Measurements from ENCODE around the gene POR.

DNA sequence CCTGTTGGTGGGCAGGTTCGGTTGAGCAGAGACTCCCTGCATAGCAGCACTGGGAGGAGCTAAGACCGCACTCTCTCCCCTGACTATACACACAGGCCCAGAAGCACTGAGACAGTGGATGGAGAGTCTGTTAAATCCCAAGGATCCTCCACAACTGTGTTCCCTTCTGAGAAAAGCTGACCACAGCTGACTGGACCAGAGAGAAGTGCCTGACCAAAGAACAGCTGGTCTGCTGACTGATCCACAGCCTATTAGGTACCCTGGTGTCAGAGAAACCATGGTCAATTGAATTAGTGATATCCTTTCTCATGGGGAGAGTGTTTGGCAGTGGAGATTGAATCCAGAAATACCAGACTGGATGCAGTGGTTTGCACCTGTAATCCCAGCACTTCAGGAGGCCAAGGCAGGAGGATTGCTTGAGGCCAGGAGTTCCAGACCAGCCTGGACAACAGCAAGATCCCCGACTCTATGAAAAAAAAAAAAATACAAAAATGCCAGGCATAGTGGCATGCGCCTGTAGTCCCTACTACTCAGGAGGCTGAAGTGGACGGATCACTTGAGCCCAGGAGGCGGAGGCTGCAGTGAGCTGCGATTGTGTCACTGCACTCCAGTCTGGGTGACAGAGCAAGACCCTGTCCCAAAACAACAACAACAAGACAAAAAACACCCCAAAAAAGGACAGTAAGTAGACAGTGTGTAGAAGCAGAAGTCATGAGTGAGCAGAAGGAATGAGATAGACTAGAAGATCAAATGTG is 107.2 kb downstream of the POR start:
- TF ChIP-seq CTCF (IDR thresholded peaks at IDR 0.05; ENCODE audit: poor library complexity) (no peak), EZH2phosphoT487 (IDR thresholded peaks at IDR 0.05; ENCODE audit: low read depth, severe bottlenecking, unreplicated experiment) (no peak)
